GM12872 (cell line): ENCODE measurements around the gene CTNNA3.

Experiments used
- TF ChIP-seq, protein P1 (sequence below): IDR thresholded peaks from 3 replicates; pipeline ENCODE4 v1.5.1; 2011; ENCODE audit warnings: low read depth, mild to moderate bottlenecking, low read length, moderate library complexity; ENCODE audit not compliant: insufficient read depth

Gene CTNNA3

DNA sequence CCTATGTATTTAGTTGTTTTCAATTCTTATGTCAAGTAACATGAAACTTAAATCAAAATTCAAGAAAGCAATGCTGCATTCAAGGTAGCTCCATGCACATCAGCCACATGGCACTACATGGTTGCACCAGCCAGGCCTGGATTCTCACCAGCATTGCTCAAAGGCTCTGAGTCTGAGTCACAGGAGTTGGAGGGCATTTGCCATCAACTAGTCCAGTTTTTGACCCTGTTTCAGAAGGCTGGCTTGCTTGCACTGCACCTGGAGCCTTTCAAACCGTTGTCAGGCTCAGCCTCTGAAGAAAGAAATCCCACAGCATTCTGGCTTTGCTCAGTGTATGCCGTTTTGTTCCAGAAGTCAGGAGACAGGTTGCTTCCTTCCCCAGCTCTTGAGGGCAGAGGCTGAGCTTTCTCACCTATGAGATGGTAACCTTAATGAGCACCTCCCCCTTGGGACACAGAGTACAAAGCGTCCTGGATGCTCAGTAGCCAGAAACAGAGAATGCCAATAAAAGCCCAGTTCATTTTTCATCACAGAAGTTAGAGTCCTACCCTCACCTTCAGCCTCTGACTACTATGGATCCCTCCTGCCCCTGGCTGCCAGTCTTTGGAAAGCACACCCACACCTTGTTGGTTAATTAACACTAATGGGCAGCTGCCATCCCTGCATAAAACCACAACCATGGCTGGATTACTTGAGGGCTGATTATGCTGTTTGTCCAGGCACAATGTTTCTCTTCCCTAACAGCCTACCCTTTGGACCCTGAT, 1058.5 kb downstream of the CTNNA3 start:
- TF ChIP-seq, protein P1, sequence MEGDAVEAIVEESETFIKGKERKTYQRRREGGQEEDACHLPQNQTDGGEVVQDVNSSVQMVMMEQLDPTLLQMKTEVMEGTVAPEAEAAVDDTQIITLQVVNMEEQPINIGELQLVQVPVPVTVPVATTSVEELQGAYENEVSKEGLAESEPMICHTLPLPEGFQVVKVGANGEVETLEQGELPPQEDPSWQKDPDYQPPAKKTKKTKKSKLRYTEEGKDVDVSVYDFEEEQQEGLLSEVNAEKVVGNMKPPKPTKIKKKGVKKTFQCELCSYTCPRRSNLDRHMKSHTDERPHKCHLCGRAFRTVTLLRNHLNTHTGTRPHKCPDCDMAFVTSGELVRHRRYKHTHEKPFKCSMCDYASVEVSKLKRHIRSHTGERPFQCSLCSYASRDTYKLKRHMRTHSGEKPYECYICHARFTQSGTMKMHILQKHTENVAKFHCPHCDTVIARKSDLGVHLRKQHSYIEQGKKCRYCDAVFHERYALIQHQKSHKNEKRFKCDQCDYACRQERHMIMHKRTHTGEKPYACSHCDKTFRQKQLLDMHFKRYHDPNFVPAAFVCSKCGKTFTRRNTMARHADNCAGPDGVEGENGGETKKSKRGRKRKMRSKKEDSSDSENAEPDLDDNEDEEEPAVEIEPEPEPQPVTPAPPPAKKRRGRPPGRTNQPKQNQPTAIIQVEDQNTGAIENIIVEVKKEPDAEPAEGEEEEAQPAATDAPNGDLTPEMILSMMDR: no peak

DNA sequence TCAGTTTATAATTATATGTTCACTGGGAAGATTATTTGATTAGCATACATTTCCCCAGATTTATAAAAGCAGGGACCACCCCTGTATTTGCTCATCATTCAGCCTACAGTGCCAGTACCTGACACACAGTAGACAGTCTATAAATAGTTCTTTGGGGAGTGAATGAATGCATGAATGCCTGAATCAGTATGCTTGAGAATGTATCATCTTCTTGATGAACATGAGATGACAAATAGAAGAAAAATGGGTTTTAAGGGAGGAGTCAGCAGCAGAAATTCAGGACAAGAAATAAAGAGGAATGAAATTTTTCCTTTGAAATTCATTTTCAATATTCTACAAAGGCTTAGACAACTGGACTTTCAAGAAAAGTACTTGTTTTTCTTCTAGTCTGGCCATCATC, 1066.0 kb downstream of the CTNNA3 start:
- TF ChIP-seq, protein P1: no peak

DNA sequence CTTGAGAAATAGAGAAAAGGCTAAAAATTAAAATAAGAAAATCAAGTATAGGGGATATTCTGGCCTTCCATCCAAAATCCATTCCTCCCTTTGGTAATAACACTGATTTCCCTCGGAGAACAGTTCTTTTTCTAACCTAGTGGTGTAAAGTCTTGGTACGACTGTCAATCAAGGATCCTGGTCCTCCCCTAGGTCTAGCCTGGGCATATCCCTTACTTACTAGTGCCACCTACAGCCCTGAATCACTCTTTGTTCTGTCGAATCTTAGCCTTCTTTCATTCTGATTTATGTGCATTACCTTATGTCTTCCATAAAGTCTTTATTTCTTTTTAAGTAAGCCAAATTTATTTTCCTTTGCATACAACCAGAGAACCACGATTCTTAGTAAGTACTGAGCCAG, 1068.8 kb downstream of the CTNNA3 start:
- TF ChIP-seq, protein P1: peak; percentile 20; the same call in 1 of the 3 replicates

DNA sequence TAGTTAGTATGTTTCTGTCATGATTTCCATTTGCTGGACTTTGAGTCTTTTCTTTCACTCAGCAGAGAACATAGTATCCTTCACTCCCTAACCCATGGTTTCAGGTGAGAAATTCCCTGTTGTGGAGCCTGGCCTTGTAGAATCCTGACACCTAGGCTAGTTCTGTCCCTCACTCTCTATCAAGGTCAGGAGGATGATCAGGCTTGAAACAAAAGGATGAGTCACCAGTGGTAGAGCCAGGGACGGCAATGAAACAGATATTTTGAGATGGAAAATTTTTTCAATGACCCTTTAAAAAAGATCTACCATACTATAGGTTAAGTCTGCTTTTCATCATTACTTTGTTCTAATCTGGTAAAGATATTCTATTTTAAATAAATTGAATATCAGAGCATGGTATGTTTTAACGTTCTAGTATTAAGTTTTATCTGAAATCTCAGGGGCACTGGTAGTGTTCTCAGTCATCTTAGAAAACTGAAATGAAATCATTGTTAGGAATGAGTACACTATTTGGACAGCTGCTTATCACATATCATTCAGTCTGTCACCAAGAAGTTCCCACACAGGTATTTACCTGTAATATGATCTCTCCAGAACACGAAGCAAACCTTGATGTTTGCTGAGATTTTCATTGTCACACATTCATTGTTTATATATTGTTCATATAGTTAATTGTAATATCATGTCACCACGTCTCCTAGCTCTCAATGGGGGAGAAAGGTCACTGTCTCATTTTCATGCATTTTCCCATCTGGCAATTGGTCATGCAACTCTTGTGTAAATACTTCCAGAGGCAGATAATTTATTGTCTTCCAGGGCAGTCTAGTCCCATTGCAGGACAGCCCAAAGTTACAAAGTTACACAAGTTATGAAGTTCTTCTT, 1070.0 kb downstream of the CTNNA3 start:
- TF ChIP-seq, protein P1: no peak

DNA sequence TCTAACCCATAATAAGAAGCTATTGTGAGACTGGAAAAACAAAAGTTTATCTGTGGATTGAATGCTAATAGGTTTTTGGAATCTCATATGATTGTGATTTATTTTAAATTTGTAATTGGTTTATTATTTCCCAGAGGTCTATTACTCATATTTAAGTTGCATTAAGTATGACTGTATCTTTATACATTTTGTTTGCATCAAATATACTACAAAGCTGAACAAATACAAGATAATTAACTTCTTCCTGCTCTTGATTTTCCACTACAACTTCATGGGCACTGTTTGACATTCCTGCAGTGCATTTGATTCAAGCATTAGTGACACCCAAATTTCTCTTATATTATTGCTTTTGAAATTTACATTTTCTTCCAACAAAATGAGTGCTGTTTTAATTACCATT, 1073.9 kb downstream of the CTNNA3 start:
- TF ChIP-seq, protein P1: no peak

DNA sequence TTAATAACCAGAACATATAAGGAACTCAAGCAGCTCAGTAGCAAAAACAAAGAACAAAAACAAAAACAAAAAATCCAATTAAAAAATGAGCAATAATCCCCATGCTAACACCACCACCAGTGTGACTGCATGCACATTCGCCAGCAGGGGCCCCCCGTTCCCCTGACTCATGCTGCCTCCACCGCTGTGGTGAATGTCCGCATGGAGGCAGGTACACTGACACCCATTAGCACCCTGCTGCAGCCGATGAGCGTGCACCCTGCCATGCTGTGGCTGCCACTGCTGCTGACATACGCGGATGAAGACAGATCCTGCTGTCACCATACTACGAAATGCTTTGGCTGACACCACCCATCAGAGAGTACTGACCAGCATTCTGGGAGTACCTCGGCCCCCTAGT, 1091.8 kb downstream of the CTNNA3 start:
- TF ChIP-seq, protein P1: no peak

DNA sequence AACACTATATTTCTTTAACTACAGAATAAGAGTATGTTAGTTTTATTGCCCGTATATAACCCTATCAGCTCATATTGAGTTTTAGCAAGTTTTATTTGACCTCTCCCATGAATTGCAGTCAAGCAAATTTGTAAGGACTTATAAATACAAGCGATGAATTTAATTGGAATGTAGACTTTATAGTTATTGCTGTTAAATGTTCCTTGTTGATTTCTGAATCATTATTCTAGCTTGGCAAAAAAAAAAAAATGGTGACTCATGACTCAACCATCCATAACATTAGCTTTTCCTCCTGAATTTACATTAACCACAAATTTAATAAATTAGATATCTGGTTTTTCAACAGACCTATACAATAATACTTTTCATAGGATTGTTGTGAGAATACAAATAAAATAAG, 1104.1 kb downstream of the CTNNA3 start:
- TF ChIP-seq, protein P1: no peak
